ENCODE measurements around the gene ZNF407. TPM values are rescaled to one million over a fixed set of nuclear protein-coding genes. Genes with fewer than 3 reads are reported as not detected.

ZNF407 gene
- total and polyA plus RNA-seq, 2 experiments from 2014 or later = 2.1 to 10.4 TPM

DNA sequence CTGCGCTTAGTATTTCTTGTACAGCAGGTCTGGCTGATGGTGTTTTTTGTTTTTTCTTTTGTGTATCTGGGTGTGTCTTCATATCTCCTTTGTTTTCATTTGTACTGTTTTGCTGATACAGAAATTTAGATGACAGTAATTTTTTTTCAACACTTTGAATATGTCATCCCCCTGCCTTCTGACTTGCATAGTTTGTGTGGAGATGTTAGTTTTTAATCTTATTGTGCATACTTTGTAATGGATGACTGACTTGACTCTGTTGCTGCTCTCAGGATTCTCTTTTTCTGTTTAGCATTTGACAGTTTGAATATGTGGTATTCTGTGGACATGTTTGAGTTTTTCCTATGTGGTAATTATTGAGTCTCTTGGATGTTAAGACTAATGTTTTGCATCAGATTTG lies 161.3 kb downstream of the ZNF407 start:
- H2AFZ ChIP-seq = no peak overlapping the region
- no peaks in the 10 kb centered on the region for H3K79me2 ChIP-seq (replicated peaks; ENCODE audit: insufficient read depth)
- no peaks in the 10 kb centered on the region for H3K36me3 ChIP-seq (ENCODE audit: insufficient read depth)
- TF ChIP-seq ZNF114 (CRISPR knock-in tag; IDR thresholded peaks at IDR 0.05) (no peak), NANOG (IDR thresholded peaks at IDR 0.05; ENCODE audit: borderline replicate concordance) (no peak), CREB1 (CRISPR knock-in tag; IDR thresholded peaks at IDR 0.05; ENCODE audit: low read depth) (no peak), EZH2phosphoT487 (IDR thresholded peaks at IDR 0.05; ENCODE audit: unreplicated experiment) (no peak), REST (IDR thresholded peaks at IDR 0.05; ENCODE audit: unreplicated experiment) (no peak), JUNB (IDR thresholded peaks at IDR 0.05; ENCODE audit: unreplicated experiment) (no peak), EZH2 (IDR thresholded peaks at IDR 0.05; ENCODE audit: low read depth, unreplicated experiment) (no peak), POLR2AphosphoS5 (IDR thresholded peaks at IDR 0.05; ENCODE audit: low read depth) (no peak), ZNF331 (CRISPR knock-in tag; IDR thresholded peaks at IDR 0.05; ENCODE audit: low read depth) (no peak), ZNF462 (CRISPR knock-in tag; IDR thresholded peaks at IDR 0.05) (no peak), STAT1 (IDR thresholded peaks at IDR 0.05; ENCODE audit: unreplicated experiment) (no peak), ETS1 (IDR thresholded peaks at IDR 0.05) (no peak)
- TF ChIP-seq, protein P1, sequence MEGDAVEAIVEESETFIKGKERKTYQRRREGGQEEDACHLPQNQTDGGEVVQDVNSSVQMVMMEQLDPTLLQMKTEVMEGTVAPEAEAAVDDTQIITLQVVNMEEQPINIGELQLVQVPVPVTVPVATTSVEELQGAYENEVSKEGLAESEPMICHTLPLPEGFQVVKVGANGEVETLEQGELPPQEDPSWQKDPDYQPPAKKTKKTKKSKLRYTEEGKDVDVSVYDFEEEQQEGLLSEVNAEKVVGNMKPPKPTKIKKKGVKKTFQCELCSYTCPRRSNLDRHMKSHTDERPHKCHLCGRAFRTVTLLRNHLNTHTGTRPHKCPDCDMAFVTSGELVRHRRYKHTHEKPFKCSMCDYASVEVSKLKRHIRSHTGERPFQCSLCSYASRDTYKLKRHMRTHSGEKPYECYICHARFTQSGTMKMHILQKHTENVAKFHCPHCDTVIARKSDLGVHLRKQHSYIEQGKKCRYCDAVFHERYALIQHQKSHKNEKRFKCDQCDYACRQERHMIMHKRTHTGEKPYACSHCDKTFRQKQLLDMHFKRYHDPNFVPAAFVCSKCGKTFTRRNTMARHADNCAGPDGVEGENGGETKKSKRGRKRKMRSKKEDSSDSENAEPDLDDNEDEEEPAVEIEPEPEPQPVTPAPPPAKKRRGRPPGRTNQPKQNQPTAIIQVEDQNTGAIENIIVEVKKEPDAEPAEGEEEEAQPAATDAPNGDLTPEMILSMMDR (conservative IDR thresholded peaks at IDR 0.05; ENCODE audit: low read depth in 2 of 2) = no peak
- H4K20me1 ChIP-seq (replicated peaks; ENCODE audit: insufficient read depth) = no peaks in the 10 kb centered on the region
- 0 out of 2 replicates have a peak, but pooled peaks cover 4% of the 10 kb centered on the region for H3K4me1 ChIP-seq (ENCODE audit: insufficient read depth)
- H3F3A ChIP-seq (replicated peaks; ENCODE audit: low read depth) = no peaks in the 10 kb centered on the region
- Mint-ChIP-seq H3K27me3 (ENCODE audit: insufficient read depth, low read depth, poor library complexity) (no peaks in the 10 kb centered on the region), H3K4me3 (no peak overlapping the region), H3K27ac (no peak overlapping the region), H3K9me3 (no peaks in the 10 kb centered on the region), H3K36me3 (ENCODE audit: low read depth) (no peaks in the 10 kb centered on the region), H3K4me1 (peaks cover 5% of the 10 kb centered on the region; the same call in 2 of the 3 replicates)
- ATAC-seq = no peak
- no peak overlapping the region for H3K4me2 ChIP-seq
- H3K4me3 ChIP-seq = no peak overlapping the region
- DNase-seq (ENCODE audit: low spot score) = no peak
- H3K27ac ChIP-seq (ENCODE audit: low read depth) = no peak overlapping the region
- no peaks in the 10 kb centered on the region for H3K27me3 ChIP-seq (ENCODE audit: insufficient read depth)
- no peaks in the 10 kb centered on the region for H3K9me2 ChIP-seq (ENCODE audit: insufficient read depth)
